SU-DHL-6 (cell line): ENCODE data around the gene ITGB8.

Source experiments
- CTCF ChIP-seq: fragments of 200-600 bp; sonication (generic); IDR thresholded peaks from one replicate; pipeline ENCODE4 v1.5.1; 2017; ENCODE audit warnings: antibody characterized with exemption, mild to moderate bottlenecking, low read length, moderate library complexity; ENCODE audit not compliant: insufficient read depth, poor library complexity, severe bottlenecking
- EZH2phosphoT487 ChIP-seq: fragments of 200-600 bp; sonication (generic), shearing (Covaris generic); conservative IDR thresholded peaks from 2 replicates; pipeline ENCODE4 v1.6.1; 2018; ENCODE audit warnings: mild to moderate bottlenecking, antibody characterized with exemption, low read length, moderate library complexity, mixed read lengths

DNA sequence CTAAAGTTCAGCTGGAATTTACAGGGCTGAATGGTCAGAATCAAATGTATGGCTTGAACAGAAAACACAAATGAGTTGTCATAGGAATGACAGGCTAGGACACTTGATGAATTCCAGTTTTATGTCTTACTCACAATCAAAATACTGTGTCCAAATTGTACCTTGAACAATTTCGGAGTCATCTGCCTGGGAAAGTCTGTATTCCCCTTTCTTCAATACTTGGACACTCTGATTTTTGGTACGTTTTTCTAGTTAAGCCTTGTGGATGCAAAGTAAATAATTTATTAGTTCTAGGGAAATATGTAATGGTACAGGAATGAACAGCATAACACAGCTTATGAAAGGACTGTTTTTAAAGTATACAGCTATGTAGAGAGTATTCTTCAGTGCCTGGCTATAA is 100.4 kb downstream of the ITGB8 start:
- TF ChIP-seq CTCF: no peak
- TF ChIP-seq EZH2phosphoT487: no peak
